Neutrophil (primary cell): ENCODE measurements around the gene AADACL2.

ENCODE experiments used
- H3K27ac ChIP-seq: fragments of 200-600 bp; sonication (generic); 2 replicates; pipeline ENCODE4 v1.5.1; 2016; ENCODE audit warnings: mild to moderate bottlenecking, moderate library complexity
- H3K27me3 ChIP-seq: fragments of 200-600 bp; sonication (generic); 2 replicates; pipeline ENCODE4 v1.6.0; 2016; ENCODE audit warnings: mild to moderate bottlenecking
- H3K36me3 ChIP-seq: fragments of 200-600 bp; sonication (generic); 2 replicates; pipeline ENCODE4 v1.5.1; 2017
- H3K4me1 ChIP-seq, 2 experiments: fragments of 200-600 bp in 1 of 2; sonication (generic) in 1 of 2; 1 replicate in 1 of 2; 2 replicates in 1 of 2; pipeline versions ENCODE4 v1.5.1 to v1.6.1; 2013 to 2016; ENCODE audit warnings: low read depth in 1 of 2, low read length in 1 of 2, mild to moderate bottlenecking in 1 of 2, moderate library complexity in 1 of 2; ENCODE audit not compliant: control insufficient read depth in 1 of 2, insufficient read depth in 1 of 2
- H3K4me3 ChIP-seq, 2 experiments: fragments of 200-600 bp in 1 of 2; sonication (generic) in 1 of 2; 1 replicate in 1 of 2; 2 replicates in 1 of 2; pipeline ENCODE4 v1.5.1; 2013 to 2016; ENCODE audit warnings: low read depth in 1 of 2, low read length in 1 of 2, mild to moderate bottlenecking in 1 of 2, moderate library complexity in 1 of 2
- H3K9me3 ChIP-seq: fragments of 200-600 bp; sonication (generic); 2 replicates; pipeline ENCODE4 v1.5.1; 2016
- TF ChIP-seq, protein P1 (sequence below): fragments of 200-600 bp; sonication (generic); IDR thresholded peaks from 2 replicates; pipeline ENCODE4 v1.5.1; 2016; ENCODE audit warnings: antibody characterized with exemption

AADACL2 gene

DNA sequence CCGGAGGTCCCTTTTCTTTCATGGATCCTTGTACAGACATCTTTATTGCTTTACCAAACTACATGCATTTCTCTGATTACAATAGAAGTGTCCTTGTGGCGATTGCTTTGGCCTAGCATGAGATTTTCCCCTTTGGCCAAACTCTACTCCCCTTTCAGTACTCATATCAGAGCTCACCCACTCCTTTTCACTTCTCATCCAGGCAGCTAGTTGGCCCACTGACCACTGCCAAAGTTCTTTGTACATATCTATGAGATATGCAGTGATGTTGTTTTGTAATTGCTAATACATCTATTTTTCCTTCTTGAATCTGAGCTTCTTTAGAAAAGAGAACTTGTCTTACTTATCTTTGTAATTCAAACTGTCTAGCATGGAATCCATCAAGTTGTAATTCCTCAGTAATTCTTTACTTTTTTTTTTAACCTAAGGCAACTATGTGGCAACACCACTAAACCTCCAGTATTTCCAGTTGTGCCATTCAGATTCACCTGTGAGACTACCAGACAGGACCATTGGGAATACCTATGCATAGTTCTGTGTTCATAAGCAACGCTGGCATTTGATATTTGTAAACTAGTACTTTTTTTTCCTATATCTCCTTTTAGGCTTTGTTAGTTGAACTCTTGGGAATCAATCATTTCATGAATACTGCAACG lies 39.2 kb downstream of the AADACL2 start:
- Histone ChIP-seq H3K36me3 (no peaks in the 10 kb centered on the region), H3K4me3 (no peak overlapping the region), H3K27ac (no peak overlapping the region), H3K27me3 (no peaks in the 10 kb centered on the region), H3K4me1 (no peaks in the 10 kb centered on the region), H3K9me3 (no peaks in the 10 kb centered on the region)
- TF ChIP-seq, protein P1, sequence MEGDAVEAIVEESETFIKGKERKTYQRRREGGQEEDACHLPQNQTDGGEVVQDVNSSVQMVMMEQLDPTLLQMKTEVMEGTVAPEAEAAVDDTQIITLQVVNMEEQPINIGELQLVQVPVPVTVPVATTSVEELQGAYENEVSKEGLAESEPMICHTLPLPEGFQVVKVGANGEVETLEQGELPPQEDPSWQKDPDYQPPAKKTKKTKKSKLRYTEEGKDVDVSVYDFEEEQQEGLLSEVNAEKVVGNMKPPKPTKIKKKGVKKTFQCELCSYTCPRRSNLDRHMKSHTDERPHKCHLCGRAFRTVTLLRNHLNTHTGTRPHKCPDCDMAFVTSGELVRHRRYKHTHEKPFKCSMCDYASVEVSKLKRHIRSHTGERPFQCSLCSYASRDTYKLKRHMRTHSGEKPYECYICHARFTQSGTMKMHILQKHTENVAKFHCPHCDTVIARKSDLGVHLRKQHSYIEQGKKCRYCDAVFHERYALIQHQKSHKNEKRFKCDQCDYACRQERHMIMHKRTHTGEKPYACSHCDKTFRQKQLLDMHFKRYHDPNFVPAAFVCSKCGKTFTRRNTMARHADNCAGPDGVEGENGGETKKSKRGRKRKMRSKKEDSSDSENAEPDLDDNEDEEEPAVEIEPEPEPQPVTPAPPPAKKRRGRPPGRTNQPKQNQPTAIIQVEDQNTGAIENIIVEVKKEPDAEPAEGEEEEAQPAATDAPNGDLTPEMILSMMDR: no peak

DNA sequence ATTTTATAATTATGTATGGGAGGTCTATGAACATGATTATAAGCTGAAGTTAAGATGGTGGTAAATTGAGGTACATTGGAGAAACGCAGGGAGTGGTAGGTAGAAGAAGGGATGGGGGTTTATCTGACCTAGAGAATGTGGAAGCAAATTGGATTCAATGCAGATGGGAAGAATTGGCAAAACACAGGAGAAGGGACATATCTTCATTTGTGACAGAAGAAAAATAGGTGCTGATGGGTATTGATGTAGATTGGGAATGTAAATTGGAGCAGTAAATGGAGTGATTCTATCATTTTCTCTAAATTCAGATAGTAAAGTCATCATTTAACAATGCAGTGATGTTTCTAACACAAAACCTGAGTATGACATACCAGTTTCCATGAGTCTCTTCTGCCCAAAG lies 40.5 kb downstream of the AADACL2 start:
- Histone ChIP-seq H3K4me1 (no peaks in the 10 kb centered on the region), H3K9me3 (no peaks in the 10 kb centered on the region), H3K27me3 (no peaks in the 10 kb centered on the region), H3K4me3 (no peak overlapping the region), H3K36me3 (no peaks in the 10 kb centered on the region), H3K27ac (no peak overlapping the region)
- TF ChIP-seq, protein P1: no peak

DNA sequence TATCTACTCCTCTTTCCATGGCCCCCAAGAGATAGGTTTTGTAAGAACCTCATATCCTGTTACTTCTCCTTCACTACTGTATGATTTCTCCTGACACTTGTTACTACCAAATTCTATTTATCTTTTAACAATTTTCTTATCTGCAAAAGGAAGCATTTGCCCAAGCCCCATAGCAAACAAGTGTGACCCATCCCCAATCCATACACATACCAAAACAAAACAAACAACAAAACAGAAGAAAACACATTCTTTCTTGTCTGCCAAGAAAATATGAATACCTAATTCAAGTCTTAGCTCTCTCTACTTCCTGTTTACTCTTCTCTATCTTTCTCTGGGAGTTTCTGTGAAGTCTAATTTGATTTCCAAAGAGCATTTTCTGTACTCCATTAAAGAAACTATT lies 41.2 kb downstream of the AADACL2 start:
- Histone ChIP-seq H3K4me3 (no peak overlapping the region), H3K36me3 (no peaks in the 10 kb centered on the region), H3K4me1 (no peaks in the 10 kb centered on the region), H3K27ac (no peak overlapping the region), H3K9me3 (no peaks in the 10 kb centered on the region), H3K27me3 (no peaks in the 10 kb centered on the region)
- TF ChIP-seq, protein P1: no peak

DNA sequence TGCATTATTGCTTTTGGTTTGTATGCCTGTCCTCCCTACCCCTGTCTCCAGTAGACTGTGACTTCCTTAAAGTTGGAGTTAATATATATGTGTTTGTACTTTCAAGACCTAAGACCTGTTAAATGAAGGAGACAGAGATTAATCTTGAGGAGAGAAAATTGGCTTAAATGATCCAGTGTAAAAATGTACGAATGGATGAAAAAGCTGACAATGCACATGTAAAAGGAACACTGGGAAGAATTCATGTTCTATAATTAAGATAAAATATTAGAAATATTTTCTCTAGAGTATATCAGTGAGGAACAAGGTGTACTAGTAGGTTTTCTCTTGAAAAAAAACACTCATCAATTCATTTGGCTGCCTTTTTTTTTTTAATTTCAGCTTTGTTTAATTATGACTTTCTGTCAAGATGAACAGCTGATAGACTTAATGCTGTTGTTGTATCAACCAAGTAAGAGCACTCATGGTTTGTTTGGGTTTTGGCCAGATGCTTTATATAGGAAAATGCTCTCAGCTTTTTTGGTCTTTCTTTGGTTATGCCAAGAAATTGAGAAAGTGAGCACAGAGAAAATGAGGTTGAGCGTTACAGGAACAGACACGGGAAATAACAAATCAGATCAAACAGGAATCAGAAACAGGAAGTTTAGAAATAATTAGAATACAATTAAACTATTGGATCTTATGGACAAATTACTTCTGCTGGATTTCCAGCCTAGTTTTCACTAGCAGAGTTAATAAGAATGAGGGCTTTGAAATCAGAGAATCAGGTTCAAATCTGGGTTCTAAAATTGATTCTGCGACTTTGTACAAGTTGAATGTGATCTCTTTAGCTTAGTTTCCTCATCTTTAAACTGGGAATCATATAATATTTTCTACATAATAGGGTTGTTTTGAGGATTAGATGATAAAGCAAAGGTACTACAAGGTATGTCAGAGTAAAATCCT lies 41.9 kb downstream of the AADACL2 start:
- Histone ChIP-seq H3K4me3 (no peak overlapping the region), H3K27me3 (no peaks in the 10 kb centered on the region), H3K27ac (no peak overlapping the region), H3K9me3 (no peaks in the 10 kb centered on the region), H3K4me1 (no peaks in the 10 kb centered on the region), H3K36me3 (no peaks in the 10 kb centered on the region)
- TF ChIP-seq, protein P1: no peak

DNA sequence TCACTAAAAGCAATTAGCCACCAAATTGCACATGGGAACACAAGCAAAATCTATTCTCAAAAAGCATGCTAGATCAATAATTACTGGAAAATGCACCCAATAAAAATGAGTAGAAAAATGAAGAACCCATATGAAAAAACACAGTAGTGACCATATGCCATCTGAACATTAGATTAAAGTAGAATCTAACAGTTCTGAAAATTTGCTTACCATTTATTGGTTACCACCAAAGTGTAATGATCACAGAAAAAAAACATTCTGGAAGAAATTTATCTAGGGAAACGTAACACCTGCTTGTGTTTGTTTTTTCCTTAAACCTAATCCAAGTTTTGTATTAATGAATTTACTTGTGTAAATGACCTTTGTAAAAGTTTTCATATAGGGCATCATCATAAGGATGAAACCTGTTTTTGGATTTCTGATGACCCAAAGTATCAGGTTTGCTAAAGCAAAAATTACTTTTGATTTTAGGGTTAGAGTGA lies 42.6 kb downstream of the AADACL2 start:
- H3K36me3 ChIP-seq: no peaks in the 10 kb centered on the region
- TF ChIP-seq, protein P1: no peak

More for the DNA sequence above, 42.6 kb downstream of the AADACL2 start:
- Histone ChIP-seq H3K4me3 (no peak overlapping the region), H3K9me3 (no peaks in the 10 kb centered on the region), H3K4me1 (no peaks in the 10 kb centered on the region), H3K27me3 (no peaks in the 10 kb centered on the region), H3K27ac (no peak overlapping the region)
